MM.1S (cell line): Measurements from ENCODE around the gene ZNF516.

Experiments
- CTCF ChIP-seq: fragments of 300-600 bp; sonication (generic); IDR thresholded peaks from 2 replicates; pipeline ENCODE4 v1.5.1; 2016; ENCODE audit warnings: antibody characterized with exemption, low read length, mixed read lengths
- EZH2 ChIP-seq: fragments of 300-600 bp; sonication (generic); optimal IDR thresholded peaks from 2 replicates; pipeline ENCODE3; 2017; ENCODE audit warnings: low read depth, mild to moderate bottlenecking, antibody characterized with exemption, low read length, mixed read lengths

DNA sequence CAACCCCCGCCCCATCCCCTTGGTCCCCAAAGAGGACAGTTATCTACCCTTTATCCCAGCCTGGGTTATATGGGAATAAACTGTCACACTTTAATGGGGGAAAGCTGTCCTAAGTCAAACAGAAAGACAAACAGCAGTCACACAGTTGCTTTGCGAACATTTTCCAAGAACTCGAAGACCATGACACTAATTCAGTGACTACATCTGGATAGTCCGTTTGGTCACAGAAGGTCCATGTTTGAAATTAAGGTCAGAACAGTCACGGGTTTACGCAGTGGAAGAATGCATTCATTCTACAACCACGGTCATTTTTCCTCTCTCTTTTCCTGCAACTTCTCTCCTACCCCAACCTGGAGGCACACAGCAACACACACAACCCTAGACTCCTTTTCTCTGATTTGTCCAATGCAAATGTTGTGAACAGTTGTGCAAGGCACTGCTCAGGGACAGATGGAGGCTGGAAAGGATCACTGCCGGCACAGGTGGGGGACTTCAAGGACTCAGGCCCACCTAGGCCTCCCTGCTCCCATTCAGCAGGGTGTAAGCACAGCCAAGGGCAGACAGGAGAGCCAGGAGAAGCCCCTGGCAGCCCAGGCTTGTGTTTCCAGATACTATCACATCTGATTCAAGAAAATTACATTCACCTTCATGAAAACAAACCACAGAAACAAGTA lies 39.9 kb downstream of the ZNF516 start:
- TF ChIP-seq CTCF (no peak), EZH2 (no peak)
